GM19025 (cell line): Measurements from ENCODE around the gene CLEC11A.
"Not testable (repeated sequence)": the region's sequence is repeated elsewhere in the genome, so short reads cannot be mapped to it uniquely, and the experiment has no call there.

Experiments used
- ATAC-seq: cut with Tn5 transposase; IDR thresholded peaks from one replicate; pipeline ENCODE4 v1.9.1; 2021; ENCODE audit warnings: mild to moderate bottlenecking, low read depth, moderate library complexity; ENCODE audit not compliant: unreplicated experiment

CLEC11A gene

GRCh38 chr19:50721441-50722137 lies 1.6 kb upstream of the CLEC11A start:
- no peak for ATAC-seq

- no peak for ATAC-seq
Observed at GRCh38 chr19:50722201-50723013, 757 bp upstream of the CLEC11A start.

GRCh38 chr19:50723735-50724521 lies 764 bp downstream of the CLEC11A start:
- peak; percentile 6 for ATAC-seq

- ATAC-seq = peak; percentile 70
Observed at GRCh38 chr19:50724522-50725217, 1.5 kb downstream of the CLEC11A start.

GRCh38 chr19:50725218-50725910 lies 2.2 kb downstream of the CLEC11A start:
- ATAC-seq = no peak

- no peak for ATAC-seq
Observed at GRCh38 chr19:50725911-50726230, 2.7 kb downstream of the CLEC11A start.

GRCh38 chr19:50728084-50728737 lies 5.0 kb downstream of the CLEC11A start:
- ATAC-seq = no peak

- no peak for ATAC-seq
Observed at GRCh38 chr19:50729894-50730293, 6.7 kb downstream of the CLEC11A start.

- no peak for ATAC-seq
Observed at GRCh38 chr19:50735869-50736268, 12.7 kb downstream of the CLEC11A start.

- no peak for ATAC-seq
Observed at GRCh38 chr19:50736338-50736737, 13.2 kb downstream of the CLEC11A start.

GRCh38 chr19:50739132-50739913 lies 16.2 kb downstream of the CLEC11A start:
- ATAC-seq = no peak

GRCh38 chr19:50739914-50740426 lies 16.8 kb downstream of the CLEC11A start:
- ATAC-seq = no peak

GRCh38 chr19:50741179-50741933 lies 18.2 kb downstream of the CLEC11A start:
- no peak for ATAC-seq

- ATAC-seq = no peak
Observed at GRCh38 chr19:50743537-50743936, 20.4 kb downstream of the CLEC11A start.

GRCh38 chr19:50745221-50745620 lies 22.1 kb downstream of the CLEC11A start:
- no peak for ATAC-seq

- not testable (repeated sequence) for ATAC-seq
Observed at GRCh38 chr19:50747141-50747540, 24.0 kb downstream of the CLEC11A start.

- ATAC-seq = no peak
Observed at GRCh38 chr19:50749490-50749889, 26.3 kb downstream of the CLEC11A start.

- no peak for ATAC-seq
Observed at GRCh38 chr19:50750010-50750409, 26.8 kb downstream of the CLEC11A start.
